ENCODE results near the gene TMEM185B.
"Not testable (repeated sequence)": the region's sequence is repeated elsewhere in the genome, so short reads cannot be mapped to it uniquely, and the experiment has no call there.

Gene TMEM185B

DNA sequence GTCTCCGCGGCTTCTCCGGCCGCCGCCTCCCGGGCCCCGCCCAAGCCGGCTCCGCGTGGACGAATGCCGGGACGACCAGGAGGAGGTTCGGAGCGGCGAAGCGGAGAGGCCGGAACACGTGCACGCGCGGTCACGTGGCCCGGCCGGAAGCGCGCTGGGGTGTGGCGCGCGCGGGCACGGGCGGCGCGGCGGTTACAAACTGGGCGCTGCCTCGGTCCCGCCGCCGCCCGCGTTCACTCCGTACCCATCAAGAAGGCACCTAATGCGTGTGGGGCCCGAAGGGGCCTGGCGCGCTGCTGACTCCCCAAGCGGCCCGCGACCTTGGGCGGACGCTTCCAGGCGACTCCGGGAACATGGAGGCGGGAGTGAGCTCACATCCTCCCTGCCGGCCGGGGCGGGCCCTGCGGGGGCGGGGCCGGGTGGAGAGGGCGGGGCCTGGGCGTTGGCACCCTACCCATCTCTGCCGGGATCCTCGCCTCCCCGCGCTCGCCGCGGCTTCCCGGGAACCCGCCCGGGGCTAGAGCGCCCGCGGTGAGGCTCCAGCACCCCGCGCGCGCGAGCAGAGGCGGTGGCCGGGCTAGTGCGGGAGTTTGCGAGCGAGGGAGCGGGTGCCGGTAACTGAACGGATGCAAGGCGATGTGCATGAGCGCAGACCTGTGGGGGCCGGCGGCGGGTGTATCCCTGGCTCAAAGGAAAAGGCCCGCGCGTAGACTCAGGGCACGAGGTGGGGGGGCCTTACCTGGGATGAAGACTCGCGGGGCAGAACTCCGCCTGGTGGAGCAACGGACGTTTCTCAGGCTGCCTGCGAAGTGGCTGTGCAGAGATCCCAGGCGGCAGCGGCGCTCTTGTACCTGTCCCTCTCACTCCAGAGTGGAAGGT, at the start of gene TMEM185B:
Gene TMEM185B (minus strand): TSS at position 367 of the 879 bp plus-strand sequence. CDS start 424 bp downstream, outside the sequence.
- peak; percentile 89 for DNase-seq

DNA sequence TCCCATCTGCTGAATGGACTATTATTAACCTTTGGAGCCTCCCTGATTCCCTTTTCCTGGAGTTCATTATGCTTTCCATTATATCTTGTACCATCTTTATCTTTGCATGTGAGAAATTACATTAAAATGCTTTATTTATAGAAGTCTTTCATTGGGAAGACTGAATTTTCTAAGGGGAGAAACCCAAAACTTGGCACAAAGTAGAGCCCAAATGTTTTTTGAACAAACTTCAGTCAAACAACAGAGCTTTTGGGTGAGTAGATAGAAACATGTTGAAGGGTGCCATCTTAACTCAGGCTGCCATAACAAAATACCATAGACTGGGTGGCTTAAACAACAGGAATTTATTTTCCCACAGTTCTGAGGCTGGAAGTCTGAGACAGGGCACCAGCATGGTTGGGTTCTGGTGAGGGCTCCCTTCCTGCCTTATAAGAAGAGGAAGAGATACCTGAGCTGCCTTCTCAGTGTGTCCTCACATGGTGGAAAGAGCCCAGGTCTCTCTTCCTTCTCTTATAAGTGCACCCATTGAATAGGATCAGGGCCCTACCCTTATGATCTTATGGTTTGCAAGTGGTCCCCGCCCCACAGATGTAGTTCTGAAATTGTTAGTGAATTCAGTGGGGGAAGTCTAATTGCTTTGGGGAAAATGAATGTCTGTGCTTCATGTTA, 48.6 kb upstream of the TMEM185B start:
- DNase-seq: no peak

DNA sequence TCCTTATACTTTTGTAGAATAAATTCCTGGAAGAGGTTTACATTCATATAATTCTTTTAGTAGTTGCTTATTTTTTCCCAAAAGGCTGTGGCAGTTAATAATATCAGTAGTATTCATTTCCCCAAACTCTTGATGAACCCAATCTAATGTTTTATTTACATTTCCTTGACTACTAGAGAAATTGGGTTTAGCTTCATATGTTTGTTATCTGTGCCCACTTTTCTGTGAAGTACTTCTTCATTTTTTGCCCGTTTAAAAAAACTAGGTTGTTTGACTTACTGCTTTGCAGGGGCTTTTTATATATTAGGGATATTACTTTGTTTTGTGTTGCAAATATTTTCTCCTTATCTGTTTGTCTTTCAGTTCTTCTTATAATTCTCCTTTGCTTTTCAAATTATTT, 46.6 kb upstream of the TMEM185B start:
- peak; percentile 41 for DNase-seq

DNA sequence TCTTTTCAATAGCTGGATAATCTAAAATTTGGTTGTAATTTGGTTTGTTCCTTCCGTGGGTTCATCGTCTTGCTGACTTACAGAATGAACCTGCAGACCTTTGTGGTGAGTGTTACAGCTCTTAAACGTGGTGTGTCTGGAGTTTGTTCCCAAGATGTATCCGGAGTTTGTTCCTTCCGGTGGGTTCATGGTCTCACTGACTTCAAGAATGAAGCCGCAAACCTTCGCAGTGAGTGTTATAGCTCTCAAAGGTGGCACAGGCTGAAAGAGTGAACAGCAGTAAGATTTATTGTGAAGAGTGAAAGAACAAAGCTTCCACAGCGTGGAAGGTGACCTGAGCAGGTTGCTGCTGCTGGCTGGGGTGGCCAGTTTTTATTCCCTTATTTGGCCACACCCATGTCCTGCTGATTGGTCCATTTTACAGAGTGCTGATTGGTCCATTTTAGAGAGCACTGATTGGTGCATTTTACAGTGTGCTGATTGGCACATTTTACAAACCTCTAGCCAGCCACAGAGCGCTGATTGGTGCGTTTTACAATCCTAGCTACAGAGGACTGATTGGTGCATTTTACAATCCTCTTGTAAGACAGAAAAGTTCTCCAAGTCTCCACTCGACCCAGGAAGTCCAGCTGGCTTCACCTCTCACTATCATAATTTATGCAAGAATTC, 46.0 kb upstream of the TMEM185B start:
- peak; percentile 41 for DNase-seq

DNA sequence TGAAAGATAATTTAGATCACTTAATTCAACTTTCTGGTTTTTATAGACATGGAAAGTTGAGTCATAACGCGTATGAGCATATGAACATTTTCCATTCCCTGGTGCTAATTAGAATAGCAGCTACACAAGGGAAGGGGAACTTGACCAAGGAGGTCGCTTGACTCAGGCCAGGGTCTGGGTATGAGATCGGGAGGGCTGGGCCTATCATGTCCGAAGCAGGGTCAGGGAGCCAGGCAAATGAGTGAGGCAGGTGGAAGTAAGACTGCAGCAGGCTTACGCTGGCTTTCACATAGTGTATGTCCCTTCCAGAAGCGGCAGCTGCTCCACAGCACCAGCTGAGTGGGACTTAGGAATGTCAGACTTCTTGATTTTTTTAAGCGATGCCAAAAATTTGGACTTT, 44.1 kb upstream of the TMEM185B start:
- no peak for DNase-seq

DNA sequence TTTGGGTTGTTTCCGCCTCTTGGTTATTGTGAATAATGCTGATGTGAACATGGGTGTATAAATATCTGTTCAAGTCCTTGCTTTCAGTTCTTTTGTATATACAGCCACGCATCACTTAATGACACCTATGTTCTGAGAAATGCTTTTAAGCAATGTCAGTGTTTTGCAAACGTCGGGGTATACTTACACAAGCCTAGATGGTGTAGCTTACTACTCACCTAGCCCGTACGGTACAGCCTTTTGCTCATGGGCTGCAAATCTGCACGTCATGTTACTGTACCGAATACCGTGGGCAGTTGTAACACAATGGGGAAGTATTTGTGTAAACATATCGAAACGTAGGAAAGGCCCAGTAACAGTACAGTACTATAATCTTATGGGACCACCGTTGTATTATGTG, 41.8 kb upstream of the TMEM185B start:
- DNase-seq: peak; percentile 63

DNA sequence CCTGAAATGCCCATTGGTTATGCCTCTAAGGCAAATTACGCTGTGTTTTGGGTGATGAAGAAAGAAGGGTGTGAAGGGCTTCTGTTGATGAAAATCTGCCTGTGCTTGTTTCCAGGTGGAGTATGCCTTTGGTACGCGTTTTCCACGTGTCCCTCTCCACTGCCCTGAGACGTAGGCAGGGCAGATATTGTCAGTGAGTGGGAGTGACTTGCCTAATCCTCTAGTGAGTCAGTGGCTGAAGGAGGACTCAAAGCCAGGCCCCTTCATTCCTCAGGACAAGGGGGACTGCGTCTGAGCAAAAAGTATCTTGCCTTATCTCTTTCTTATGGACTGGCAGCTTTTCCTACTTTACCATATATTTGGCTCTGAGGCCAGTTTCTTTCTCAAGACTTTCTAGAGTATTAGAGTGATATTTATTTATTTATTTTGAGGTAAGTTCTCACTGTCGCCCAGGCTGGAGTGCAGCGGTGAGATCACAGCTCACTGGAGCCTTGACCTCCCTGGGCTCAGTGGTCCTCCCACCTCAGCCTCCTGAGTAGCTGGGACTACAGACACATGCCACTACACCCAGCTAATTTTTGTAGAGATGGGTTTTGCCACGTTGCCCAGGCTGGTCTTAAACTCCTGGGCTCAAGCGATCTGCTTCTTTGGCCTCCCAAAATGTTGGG, 39.7 kb upstream of the TMEM185B start:
- no peak for DNase-seq

DNA sequence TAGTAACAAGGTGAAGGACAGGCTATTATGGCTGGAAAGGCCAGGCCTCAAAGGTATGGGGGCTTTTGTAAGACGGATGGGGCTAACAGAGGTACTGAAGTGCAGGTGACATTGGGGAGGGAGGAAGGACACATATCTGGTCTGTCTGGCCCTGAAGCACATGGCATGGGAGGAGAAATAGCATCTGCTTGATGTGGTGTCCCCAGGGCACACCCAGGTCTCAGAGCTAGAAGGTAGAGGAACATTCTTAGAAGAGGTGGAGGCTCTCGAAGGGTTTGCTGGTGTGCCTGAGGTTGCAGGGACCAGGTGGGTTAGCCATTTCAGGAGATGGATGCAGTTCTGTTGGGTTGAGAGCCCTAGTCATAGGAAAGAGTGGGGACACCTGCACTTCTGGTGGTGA, 39.0 kb upstream of the TMEM185B start:
- DNase-seq: no peak

DNA sequence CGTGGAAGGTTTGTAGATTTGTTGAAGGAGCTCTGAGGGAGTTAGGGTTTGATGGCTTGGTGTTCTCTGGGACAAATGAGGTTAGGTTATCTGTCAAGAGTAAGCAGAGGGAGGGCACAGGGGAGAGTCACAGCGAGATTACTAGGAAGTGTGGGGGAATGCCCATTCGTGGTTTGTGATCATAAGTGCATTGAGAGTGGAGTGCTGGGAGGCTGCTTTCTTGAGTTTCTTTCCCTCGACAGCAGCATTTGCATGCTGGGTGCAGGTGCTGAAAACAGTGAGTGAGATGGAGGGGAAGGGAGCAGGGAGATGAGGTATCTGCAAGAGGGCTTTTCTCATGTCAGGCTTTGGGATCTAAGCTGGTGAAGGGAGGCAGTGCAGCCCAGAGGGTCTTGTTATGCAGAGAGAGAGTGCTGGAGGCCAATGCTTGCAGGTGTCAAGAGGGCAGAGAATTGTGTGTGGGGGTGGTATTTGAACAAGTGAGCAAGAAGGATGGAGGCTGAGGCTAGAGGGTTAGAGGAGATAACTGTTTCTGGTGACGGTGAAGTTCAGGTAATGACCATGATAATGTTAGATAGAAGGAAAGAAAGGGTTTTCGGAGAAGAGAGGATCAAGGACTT, 38.3 kb upstream of the TMEM185B start:
- DNase-seq: peak; percentile 44

DNA sequence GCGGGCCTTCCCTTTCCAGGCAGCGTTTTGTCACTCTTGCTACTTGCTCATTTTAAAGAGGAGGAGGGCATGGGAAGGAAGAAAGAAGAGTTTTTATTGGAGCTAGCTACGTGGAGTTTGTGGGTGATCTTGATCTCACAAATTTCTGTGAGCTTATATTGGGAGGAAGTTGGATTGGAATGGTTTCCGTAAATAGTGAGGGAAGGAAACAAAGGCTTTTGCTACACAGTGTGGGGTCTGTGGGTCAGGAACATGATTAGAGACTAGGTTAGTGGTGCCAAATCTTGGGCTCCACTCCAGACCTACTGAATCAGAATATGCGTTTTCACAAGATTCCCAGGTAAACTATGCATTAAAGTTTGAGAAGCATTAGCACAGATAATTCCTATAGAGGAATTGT, 37.5 kb upstream of the TMEM185B start:
- no peak for DNase-seq

DNA sequence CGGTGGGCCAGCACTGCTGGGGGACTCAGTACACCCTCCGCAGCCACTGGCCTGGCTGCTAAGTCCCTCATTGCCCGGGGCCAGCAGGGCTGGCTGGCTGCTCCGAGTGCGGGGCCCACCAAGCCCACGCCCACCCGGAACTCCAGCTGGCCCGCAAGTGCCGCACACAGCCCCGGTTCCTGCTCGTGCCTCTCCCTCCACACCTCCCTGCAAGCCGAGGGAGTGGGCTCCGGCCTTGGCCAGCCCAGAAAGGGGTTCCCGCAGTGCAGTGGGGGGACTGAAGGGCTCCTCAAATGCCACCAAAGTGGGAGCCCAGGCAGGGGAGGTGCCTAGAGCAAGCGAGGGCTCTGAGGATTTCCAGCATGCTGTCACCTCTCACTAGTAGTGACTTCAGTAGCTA, 36.7 kb upstream of the TMEM185B start:
- DNase-seq: not testable (repeated sequence)

DNA sequence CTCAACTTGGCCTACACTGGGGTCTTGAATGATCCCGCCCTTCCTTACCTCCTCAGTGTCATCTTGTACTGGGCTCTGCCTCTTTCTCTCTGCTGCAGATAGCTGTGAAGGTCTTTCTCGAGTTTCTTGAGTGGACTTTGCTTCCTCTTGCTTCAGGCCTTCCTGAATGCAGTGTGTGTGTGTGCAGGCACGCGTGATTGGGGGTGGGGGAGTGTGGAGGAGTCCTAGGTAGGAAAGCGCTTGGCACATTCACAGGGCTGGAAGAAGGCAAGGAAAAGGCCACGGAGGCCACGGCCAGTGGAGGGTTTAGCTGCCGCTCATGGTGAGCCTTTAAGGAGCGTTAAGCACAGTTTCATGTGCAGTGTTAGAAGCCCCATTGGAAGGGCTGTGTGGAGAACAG, 35.0 kb upstream of the TMEM185B start:
- no peak for DNase-seq

DNA sequence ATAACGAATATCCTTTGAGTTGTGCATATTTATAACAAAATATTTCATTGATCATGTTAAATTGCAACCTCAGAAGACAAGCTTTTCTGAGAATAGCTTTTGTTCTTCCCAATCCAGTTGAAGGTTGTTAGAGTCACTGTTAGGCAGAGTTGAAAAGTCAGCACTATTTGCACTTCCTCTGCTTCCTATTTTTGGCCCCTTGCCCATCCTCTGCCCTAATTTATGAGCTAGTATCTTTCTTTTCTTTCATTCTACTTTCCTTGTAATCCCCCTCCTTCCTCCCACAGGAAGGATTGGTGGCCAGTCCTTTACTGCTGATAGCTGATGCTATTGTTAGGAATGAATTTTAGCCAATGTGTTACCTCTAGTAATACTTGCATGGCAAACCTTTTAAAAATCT, 34.3 kb upstream of the TMEM185B start:
- peak; percentile 75 for DNase-seq

DNA sequence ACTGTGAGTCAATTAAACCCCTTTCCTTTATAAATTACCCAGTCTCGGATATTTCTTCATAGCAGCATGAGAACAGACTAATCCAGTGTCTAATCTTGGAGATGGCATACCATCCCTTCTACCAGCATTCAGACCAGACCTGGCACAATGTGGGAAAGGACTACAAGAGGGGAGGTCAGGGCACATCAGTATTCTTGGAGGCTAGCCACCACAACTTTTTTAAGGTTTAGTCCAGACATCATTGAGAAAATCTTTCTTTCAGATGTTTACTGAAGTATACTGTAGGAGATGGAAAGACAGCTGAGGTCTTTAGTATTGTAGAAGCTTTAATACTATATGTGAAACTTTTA, 33.4 kb upstream of the TMEM185B start:
- no peak for DNase-seq

DNA sequence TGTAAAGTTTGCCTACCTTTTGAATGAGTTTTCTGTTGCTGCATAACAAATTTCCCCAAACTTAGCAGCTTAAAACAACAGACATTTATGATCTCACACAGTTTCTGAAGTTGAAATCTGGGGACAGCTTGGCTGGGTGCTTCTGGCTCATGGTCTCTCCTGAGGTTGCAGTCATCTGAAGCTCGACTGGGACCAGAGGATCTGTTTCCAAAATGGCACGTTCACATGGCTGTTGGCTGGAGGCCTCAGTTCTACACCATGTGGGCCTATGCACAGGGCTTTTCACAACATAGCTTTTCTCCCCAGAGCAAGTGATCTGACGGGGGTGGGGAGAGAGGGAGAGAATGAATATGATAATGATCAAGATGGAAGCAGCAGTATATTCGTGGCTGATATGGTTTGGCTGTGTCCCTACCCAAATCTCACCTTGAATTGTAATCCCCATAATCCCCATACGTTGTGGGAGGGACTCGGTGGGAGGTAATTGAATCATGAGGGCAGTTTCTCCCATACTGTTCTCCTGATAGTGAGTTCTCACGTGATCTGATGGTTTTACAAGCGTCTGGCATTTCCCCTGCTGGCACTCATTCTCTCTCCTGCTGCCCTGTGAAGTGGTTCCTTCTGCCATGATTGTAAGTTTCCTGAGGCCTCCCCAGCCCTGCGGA, 32.9 kb upstream of the TMEM185B start:
- peak; percentile 58 for DNase-seq

DNA sequence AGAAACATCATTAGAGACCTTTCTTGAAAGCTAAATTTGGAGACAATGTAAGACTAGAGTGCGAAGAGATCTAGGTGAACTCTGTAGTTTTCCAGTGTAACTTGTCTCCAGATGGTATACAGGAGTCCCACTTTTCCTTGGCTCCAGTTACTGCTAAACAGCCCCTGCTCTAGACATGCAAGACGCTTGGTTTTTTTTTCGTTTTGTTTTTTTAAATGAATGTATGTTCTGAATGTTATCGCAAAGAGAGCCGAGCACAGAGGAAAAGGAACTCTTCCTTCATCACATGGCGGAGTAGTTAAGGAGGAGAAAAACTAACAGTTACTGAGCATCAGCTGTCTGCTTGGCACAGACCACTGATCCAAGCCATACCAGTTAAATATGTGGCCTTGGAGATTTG, 31.9 kb upstream of the TMEM185B start:
- no peak for DNase-seq

DNA sequence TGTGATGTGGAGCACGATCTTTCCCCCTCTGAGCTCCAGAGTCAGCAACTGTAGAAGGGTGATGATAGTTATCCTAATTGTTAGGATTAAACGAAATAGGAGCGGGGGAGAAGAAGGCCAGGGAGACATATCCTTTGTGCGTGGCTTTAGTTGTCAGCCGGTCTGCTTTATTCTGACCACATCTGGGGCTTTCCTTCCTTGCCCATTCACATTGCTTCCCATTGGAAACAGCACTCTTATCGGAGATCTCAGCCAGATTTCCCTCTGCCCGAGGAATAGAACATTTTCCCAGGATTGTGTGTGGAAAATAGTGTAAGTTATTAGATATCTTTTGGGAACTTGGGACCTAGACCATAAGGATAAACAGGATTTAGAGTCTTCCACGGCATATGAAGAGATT, 31.0 kb upstream of the TMEM185B start:
- no peak for DNase-seq

DNA sequence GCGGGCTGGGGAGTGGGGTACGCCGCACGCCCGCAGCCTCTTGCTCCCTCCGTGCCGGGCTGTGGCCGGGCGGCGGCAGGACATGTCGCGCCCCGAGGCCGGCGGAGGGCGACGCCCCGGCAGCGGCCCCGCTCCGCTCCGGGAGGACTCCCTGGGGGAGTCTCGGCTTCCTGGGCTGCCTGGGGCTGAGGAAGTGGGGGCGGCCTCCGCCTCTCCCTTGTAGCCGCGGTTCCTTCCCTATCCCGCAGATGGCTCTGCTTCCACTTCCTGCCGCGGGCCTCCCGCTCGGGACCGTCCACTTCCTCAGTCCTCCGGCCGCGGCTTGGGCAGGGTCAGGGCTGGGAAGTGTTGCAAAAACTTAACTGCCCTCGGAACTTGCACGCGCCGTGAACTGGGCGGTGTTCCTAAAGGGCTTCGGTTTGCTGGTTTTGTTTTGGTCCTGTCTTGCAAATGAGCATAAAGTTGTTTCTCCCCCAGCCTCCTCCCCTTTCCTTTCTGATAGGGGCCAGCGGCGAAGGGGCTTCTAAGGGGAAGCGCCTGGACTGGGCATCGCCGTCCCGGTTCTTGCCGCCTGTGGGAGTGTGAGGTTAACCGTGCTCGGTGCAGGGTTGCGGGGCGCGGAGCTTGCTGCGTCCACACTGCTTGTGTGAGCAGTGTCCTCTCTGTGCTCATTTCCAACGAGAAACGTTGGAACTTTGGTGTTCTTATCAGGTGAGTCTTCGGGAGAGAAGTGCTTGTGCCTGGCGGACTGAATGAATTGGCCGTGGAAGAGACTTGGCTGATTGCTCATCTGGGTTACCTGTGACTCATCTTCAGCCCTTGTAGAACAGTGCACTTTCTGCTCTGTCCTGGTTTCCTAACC, 30.1 kb upstream of the TMEM185B start:
- DNase-seq: peak; percentile 82

DNA sequence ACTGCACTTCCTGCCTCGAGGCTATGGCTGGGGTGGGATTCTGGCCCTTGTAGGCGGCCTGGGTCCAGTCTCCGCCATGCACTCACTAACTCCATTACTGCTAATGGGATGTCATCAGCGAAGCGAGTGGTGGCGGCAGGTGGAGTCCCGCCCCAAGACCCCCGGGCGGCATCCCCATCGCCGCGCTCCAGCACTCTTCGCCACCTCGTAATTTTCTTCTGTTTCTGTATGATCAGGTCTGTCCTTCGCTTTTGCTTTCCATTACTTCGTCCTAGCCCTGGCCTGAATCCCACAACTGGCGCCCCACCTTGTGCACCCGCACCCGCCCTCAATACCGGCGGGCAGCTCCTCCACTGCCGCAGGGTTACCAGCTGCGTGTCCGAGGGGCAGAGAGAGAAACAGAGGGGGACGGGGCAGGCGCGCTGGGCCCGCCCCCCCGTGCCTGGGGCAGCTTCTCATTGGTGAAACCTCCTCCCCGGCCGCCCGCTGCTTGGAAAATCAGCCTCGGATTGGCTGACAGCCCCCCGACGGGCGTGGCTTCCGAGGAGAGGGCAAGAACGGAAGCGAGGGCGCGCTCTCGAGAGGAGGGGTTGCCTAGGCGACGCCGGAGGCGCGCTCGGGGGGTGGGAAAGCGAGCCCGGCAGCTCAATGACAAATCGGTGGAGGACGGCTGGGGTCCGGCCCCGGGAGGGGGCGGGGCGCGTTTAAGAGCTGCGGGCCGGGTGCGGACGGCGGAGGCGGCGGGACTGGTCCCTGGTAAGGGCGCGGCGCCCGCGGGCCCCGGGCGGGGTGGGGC, 29.2 kb upstream of the TMEM185B start, which contains the start of gene RALB:
Gene RALB (plus strand): TSS at position 628 of the 796 bp plus-strand sequence. CDS start 25,813 bp downstream, outside the sequence.
- DNase-seq: peak; percentile 99

DNA sequence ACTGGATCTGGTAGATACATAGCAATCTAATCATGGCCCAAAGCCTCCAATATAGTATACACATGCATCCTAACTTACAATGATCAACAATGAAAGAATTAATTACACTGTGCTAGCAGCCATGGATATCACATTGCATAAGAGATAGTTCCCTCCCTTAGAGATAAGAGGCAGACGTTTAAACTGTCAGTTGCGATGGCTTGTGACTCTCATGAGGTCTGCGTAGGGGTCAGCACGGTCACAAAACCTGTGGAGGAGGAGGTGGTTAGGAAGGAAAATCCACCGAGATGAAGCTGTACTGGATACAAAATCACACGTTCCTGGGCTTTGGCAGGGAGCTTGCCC, 28.7 kb upstream of the TMEM185B start:
- peak; percentile 78 for DNase-seq
